HUES64 (cell line): ENCODE data around the gene TMEM108.

Experiments used
- H3K27ac ChIP-seq: 2 replicates; pipeline ENCODE4 v1.7.0; 2013; ENCODE audit warnings: low read depth, low read length, inconsistent platforms
- H3K27me3 ChIP-seq: 2 replicates; pipeline ENCODE4 v1.6.1; 2013; ENCODE audit warnings: mild to moderate bottlenecking, low read length; ENCODE audit not compliant: insufficient read depth
- H3K36me3 ChIP-seq: 2 replicates; pipeline ENCODE4 v1.6.1; 2013; ENCODE audit warnings: mild to moderate bottlenecking, low read length; ENCODE audit not compliant: insufficient read depth
- H3K4me1 ChIP-seq: 2 replicates; pipeline ENCODE4 v1.6.1; 2013; ENCODE audit warnings: mild to moderate bottlenecking, low read length, moderate library complexity; ENCODE audit not compliant: insufficient read depth
- H3K4me3 ChIP-seq: 2 replicates; pipeline ENCODE4 v1.5.1; 2013; ENCODE audit warnings: mild to moderate bottlenecking, low read length, moderate library complexity
- H3K9ac ChIP-seq: 2 replicates; pipeline ENCODE4 v1.6.1; 2013; ENCODE audit warnings: mild to moderate bottlenecking, low read depth, low read length
- H3K9me3 ChIP-seq: 2 replicates; pipeline ENCODE4 v1.6.1; 2013; ENCODE audit warnings: low read depth, low read length; ENCODE audit not compliant: insufficient read depth
- WGBS: fragments of 150-250, 120-280 bp; methylation state at CpG from one replicate; pipeline ENCODE4 v1.1.7; 2013; ENCODE audit warnings: missing lambda C conversion rate; 5-methylcytosine and 5-hydroxymethylcytosine counted together

Gene TMEM108

DNA sequence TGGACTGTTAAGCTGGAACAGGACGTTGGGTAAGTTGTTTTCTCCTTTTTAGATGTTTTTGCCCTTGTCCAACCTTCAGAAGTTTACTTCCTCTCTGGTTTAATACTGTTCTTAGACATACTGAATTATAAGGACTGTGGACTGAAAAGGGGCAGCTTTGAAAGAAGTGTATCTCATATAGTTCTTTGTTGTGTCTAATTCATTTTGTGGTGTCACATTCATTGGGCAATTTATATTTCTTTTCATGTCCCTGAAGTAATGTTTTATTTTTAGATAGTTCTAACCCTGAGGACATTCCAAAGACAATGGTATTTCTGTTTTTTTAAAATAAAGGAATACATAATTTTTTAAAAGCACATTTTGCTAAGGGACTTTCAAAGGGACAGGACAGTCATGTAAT lies 45.2 kb downstream of the TMEM108 start:
- H3K9ac ChIP-seq = no peak overlapping the region
- no peaks in the 10 kb centered on the region for H3K36me3 ChIP-seq
- H3K9me3 ChIP-seq = no peaks in the 10 kb centered on the region
- H3K27ac ChIP-seq = no peak overlapping the region
- no peaks in the 10 kb centered on the region for H3K27me3 ChIP-seq
- no peaks in the 10 kb centered on the region for H3K4me1 ChIP-seq
- 80% methylated on average over 1 of the region's 1 CpG for WGBS
- no peak overlapping the region for H3K4me3 ChIP-seq

DNA sequence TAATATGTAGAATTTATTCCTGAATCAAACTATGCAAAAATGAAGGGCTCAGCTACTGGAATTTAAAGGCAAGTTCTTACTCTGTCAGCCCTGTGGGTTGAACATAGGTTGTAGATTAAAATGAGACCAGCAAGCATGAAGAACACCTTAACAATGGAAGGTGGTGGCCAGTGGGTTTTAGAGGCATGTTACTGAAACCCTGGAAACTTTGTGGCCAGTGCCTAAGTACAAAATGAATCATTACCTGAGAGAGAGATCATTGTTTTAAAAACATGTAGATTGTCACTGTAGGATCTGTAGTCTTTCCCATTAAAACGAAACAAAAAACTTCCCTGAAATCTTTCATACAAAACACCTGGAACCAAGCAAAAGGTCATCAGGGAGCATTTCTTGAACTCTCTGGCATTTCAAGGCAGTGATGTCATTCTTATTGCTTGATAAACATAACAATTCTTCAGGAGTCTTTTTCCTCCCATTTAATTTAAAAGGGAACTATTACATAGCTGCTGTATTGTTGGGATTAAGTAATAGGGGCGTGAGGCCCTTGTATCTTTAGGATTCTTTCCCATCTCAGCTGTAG lies 51.8 kb downstream of the TMEM108 start:
- H3K36me3 ChIP-seq = no peaks in the 10 kb centered on the region
- H3K9me3 ChIP-seq = no peaks in the 10 kb centered on the region
- peaks cover 10% of the 10 kb centered on the region for H3K4me1 ChIP-seq
- no peak overlapping the region for H3K4me3 ChIP-seq
- no peak overlapping the region for H3K27ac ChIP-seq
- H3K27me3 ChIP-seq = no peaks in the 10 kb centered on the region
- 79% methylated on average over 2 of the region's 2 CpGs for WGBS
- H3K9ac ChIP-seq = no peak overlapping the region

DNA sequence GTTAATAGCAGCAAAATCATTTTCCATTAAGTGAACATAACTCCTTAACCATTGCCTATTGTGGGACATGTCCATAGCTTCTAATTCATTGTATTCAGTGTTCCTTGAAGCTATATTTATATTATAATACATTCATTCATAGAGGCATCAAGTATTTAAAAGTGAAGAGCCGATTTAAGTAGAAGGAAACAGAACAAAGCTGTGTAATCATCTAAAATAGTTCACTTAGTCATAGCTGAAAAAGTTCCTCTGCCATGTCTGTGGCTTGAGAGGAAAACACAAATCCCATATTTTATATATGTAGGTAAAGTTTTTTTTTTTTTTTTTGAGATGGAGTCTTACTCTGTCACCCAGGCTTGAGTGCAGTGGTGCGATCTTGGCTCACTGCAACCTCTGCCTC lies 54.5 kb downstream of the TMEM108 start:
- no peak overlapping the region for H3K27ac ChIP-seq
- 100% methylated on average over 1 of the region's 2 CpGs for WGBS

DNA sequence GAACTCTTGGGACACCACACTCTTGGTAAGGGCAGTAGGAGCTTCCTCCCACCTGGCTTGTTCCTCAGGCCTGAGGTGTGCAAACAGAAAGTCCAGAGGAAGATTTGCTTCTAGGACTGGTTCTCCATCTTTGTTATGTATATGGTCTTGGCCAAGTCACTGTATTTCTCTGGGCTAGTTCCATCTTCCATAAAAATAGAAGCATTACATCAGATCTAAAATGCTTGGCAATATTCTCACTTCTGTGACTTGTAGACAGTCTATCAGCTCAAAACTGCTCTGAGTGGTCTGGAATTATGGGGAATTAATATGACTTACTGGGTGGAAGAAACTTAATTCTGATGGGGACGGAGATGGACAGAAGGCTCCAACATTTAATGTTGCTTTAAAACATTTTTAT lies 55.2 kb downstream of the TMEM108 start:
- no peaks in the 10 kb centered on the region for H3K9me3 ChIP-seq
- H3K27me3 ChIP-seq = no peaks in the 10 kb centered on the region
- H3K36me3 ChIP-seq = no peaks in the 10 kb centered on the region
- no peak overlapping the region for H3K9ac ChIP-seq
- peaks cover 10% of the 10 kb centered on the region for H3K4me1 ChIP-seq
- H3K27ac ChIP-seq = no peak overlapping the region
- H3K4me3 ChIP-seq = no peak overlapping the region
- WGBS = no CpG with 5 or more reads among the region's 1 CpG

More for the DNA sequence above, 54.5 kb downstream of the TMEM108 start:
- no peaks in the 10 kb centered on the region for H3K9me3 ChIP-seq
- no peak overlapping the region for H3K9ac ChIP-seq
- peaks cover 10% of the 10 kb centered on the region for H3K4me1 ChIP-seq
- no peak overlapping the region for H3K4me3 ChIP-seq
- H3K27me3 ChIP-seq = no peaks in the 10 kb centered on the region
- no peaks in the 10 kb centered on the region for H3K36me3 ChIP-seq

DNA sequence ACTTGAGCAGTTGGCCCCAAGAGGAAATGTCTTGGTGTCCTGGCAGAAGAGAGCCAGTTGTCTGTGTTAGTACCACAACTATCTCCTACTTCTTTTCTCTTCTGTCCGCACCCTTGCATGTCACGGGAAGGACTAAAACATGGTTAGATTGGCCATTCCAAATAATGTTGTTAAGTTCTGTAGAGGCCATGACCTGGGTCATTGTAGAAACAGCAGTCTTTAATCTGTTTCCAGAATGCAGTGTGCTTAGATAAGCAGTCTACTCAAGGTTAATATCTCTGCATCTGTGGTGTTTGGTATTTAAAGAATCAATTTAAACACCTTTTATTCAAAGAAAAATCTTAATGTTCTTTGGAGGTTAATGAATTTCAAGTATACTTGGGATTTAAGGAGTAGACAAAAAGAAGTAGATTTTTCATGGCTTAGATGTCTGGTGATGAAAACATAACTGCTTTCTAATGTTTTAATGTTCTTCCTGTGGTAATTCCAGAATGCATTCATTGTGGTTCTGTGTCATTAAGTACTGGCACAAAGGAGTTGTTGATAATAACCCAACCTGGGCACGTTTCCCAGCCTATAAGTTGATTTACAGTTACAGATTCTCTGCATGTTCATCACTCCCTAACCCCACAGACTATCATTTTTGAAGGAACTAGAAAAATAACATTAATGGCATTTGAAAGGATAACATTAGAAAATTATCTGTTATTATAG lies 58.9 kb downstream of the TMEM108 start:
- 98% methylated on average over 3 of the region's 3 CpGs for WGBS

DNA sequence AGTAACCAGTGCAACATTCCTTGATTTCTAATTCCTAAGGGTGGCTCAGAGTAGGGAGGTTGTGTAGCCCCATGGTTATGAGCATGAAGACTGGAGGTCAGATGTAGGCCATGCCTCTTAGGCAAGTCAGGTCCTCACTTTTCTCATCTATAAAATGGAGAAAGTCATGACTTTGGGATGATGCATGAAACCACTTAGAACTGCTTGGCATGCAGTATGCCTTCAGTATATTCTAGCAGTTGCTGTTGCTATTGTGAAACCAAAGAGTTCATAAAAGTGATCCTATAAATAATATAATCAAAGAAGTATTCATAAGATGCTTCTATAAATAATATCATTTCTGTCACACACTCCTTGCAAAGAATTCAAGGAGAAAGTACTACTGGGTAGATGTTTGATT lies 65.5 kb downstream of the TMEM108 start:
- Histone ChIP-seq H3K36me3 (no peaks in the 10 kb centered on the region), H3K27me3 (no peaks in the 10 kb centered on the region)

More for the DNA sequence above, 58.9 kb downstream of the TMEM108 start:
- Histone ChIP-seq H3K4me1 (no peaks in the 10 kb centered on the region), H3K36me3 (no peaks in the 10 kb centered on the region), H3K9ac (no peak overlapping the region), H3K27ac (no peak overlapping the region), H3K27me3 (no peaks in the 10 kb centered on the region), H3K9me3 (no peaks in the 10 kb centered on the region), H3K4me3 (no peak overlapping the region)

DNA sequence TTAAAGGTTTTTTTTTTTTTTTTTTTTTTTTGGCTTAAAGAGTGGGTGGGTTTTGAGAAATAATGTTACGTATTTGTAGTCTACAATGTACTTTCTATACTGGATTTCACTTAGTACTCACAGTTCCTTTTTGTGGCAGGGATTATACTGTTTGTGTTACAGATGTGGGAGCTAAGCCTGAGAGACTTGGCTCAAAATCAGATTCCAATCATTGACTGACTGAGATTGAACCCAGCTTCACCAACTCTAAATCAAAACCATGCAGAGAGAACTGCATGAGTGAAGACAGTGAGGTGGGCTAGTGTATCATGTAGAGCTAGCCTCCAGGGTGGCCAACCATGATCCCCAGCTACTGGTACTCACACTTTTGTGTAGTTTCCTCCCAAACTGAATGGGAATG lies 68.0 kb downstream of the TMEM108 start:
- H3K27me3 ChIP-seq = no peaks in the 10 kb centered on the region
- no peak overlapping the region for H3K27ac ChIP-seq
- H3K9me3 ChIP-seq = no peaks in the 10 kb centered on the region
- H3K9ac ChIP-seq = no peak overlapping the region
- H3K4me3 ChIP-seq = no peak overlapping the region
- no CpG with 5 or more reads among the region's 1 CpG for WGBS
- no peaks in the 10 kb centered on the region for H3K4me1 ChIP-seq
- H3K36me3 ChIP-seq = no peaks in the 10 kb centered on the region

More for the DNA sequence above, 65.5 kb downstream of the TMEM108 start:
- Histone ChIP-seq H3K4me1 (no peaks in the 10 kb centered on the region), H3K9me3 (no peaks in the 10 kb centered on the region), H3K27ac (no peak overlapping the region), H3K9ac (no peak overlapping the region), H3K4me3 (no peak overlapping the region)

DNA sequence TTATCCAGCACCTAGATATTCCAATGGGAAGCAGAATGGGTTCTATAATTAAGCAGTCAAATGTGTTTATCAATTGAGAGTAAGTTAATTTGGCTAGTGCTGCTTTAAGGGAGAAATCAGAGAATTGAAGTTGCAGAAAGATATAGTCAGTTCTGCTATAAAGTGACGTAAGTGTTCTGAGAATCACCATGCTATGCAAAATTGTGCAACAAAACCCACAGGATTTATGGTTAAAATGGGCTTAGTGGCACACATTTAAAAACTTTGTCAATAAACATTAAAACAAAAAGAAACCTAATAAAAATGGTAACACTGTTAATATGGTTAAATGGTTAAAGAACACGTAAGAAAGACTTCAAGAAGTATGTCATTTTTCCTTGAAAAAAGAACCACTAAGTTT lies 74.5 kb downstream of the TMEM108 start:
- H3K36me3 ChIP-seq = no peaks in the 10 kb centered on the region
- no peaks in the 10 kb centered on the region for H3K4me1 ChIP-seq
- no peak overlapping the region for H3K4me3 ChIP-seq
- H3K9me3 ChIP-seq = no peaks in the 10 kb centered on the region
- no peak overlapping the region for H3K27ac ChIP-seq
- 93% methylated on average over 2 of the region's 2 CpGs for WGBS
- H3K27me3 ChIP-seq = no peaks in the 10 kb centered on the region
- H3K9ac ChIP-seq = no peak overlapping the region

DNA sequence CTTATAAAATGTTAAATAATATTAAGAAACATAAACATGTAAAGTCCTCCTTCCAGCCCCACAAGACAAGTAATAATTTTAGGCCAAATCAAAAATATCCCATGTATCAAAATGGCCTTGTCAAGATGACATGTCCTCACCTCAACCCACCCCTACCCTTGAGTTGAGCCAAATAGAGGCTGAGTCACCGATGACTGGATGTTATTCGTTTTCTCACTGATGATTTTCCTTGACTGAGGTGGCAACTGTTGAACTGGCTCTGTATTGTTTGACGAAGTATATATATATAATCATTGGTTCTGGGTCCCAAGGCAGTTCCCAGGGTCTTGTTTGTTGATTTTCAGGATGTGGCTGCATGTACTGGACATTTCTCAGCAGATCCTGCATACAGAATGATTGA lies 75.3 kb downstream of the TMEM108 start:
- Histone ChIP-seq H3K4me1 (peaks cover 1% of the 10 kb centered on the region; the same call in 1 of the 2 replicates), H3K27me3 (no peaks in the 10 kb centered on the region), H3K4me3 (no peak overlapping the region), H3K9me3 (no peaks in the 10 kb centered on the region), H3K36me3 (no peaks in the 10 kb centered on the region), H3K9ac (no peak overlapping the region), H3K27ac (no peak overlapping the region)
- WGBS = 85% methylated on average over 3 of the region's 3 CpGs

DNA sequence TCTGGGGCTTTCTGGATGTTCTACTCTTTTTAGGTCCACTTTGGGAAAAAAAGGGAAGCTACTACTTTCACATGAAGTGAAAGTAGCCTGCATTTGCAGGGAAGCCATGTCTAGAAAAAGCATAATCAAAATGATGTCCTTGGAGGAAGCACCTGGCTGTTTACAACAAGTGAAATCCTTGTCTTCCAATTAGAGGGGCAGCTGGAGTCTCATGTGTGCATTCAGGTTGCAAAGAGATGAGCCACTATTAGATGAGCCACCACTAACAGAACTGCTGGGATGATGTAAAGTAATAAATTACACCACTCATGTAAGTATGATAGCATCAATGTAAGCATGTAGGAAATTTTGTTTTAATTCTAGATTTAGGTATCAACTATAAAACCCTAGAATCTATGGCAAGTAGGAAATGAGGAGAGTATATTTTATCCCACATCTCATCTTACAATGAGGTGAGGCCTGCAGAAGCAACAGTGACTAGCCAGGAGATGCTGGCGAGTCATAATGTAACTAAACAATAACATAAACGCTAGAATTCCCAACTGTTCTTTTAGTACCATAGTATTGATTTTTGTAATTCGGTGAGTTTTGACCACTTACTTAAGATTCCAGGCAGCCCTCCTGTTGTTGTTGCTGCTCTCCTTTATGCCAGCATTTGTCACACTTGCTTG lies 75.9 kb downstream of the TMEM108 start:
- Histone ChIP-seq H3K27me3 (no peaks in the 10 kb centered on the region), H3K4me1 (peaks cover 6% of the 10 kb centered on the region; the same call in 1 of the 2 replicates), H3K36me3 (no peaks in the 10 kb centered on the region), H3K27ac (no peak overlapping the region), H3K9ac (no peak overlapping the region), H3K9me3 (no peaks in the 10 kb centered on the region), H3K4me3 (no peak overlapping the region)
- 96% methylated on average over 3 of the region's 3 CpGs for WGBS

DNA sequence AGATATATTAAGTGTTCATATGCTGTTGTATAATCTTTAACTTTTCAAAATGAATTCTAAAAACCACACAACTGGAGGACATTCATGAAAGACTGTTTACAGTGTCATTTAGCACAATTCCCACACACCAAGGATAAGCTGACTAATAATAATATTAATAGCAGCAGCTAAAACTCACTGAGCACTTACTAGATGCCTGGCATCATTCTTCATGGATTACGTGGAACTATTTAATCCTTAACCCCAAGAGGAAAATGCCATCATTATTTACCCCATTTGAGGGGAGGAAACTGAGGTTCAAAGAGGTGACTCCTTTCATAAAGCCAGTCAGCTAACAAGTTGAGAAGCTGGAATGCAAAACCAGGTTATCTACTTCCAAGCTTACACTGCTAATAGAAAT lies 77.0 kb downstream of the TMEM108 start:
- Histone ChIP-seq H3K4me1 (peaks cover 10% of the 10 kb centered on the region; the same call in 1 of the 2 replicates), H3K27ac (no peak overlapping the region), H3K4me3 (no peak overlapping the region), H3K9ac (no peak overlapping the region), H3K36me3 (no peaks in the 10 kb centered on the region), H3K9me3 (no peaks in the 10 kb centered on the region), H3K27me3 (no peaks in the 10 kb centered on the region)
- WGBS = 100% methylated on average over 1 of the region's 1 CpG
